ENCODE measurements around the gene BST2. TPM values are rescaled to one million over a fixed set of nuclear protein-coding genes. Genes with fewer than 3 reads are reported as not detected.

BST2 gene
- total RNA-seq, 1 experiment from 2014 or later: 98.4 TPM

DNA sequence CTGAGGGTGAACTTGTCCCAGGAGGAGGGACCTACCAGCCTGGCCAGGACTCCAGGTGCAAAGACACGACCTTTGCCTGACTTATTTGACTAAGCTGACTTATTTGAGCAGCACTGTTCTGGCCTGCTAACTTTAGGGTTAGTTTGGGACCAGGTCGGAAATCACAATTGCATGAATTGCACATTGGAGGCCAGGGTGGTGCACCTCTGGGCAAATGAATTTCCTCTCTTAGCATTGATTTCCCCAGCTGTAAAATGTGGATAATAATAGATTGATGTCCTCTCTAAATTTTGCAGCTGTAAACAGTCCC, 1.4 kb upstream of the BST2 start:
- peak overlapping the region; percentile 76 for H3K4me3 Mint-ChIP-seq (ENCODE audit: unreplicated experiment)
- BruUV-seq (replicated peaks): TSS peak; percentile 72
- TF ChIP-seq, protein P1, sequence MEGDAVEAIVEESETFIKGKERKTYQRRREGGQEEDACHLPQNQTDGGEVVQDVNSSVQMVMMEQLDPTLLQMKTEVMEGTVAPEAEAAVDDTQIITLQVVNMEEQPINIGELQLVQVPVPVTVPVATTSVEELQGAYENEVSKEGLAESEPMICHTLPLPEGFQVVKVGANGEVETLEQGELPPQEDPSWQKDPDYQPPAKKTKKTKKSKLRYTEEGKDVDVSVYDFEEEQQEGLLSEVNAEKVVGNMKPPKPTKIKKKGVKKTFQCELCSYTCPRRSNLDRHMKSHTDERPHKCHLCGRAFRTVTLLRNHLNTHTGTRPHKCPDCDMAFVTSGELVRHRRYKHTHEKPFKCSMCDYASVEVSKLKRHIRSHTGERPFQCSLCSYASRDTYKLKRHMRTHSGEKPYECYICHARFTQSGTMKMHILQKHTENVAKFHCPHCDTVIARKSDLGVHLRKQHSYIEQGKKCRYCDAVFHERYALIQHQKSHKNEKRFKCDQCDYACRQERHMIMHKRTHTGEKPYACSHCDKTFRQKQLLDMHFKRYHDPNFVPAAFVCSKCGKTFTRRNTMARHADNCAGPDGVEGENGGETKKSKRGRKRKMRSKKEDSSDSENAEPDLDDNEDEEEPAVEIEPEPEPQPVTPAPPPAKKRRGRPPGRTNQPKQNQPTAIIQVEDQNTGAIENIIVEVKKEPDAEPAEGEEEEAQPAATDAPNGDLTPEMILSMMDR (IDR thresholded peaks at IDR 0.05; ENCODE audit: insufficient read depth in 1 of 2, low read depth in 1 of 2, low read length in 1 of 2, severe bottlenecking in 1 of 2, unreplicated experiment in 1 of 2): no peak
- Histone ChIP-seq H3K4me3 (ENCODE audit: low read depth, low read length) (peak overlapping the region; percentile 23), H3K36me3 (ENCODE audit: control insufficient read depth, insufficient read depth, low read length) (peaks cover 2% of the 10 kb centered on the region; the same call in 1 of the 2 replicates), H3K9me3 (no peaks in the 10 kb centered on the region), H3K4me1 (peaks cover 13% of the 10 kb centered on the region), H3K27me3 (replicated peaks; ENCODE audit: control insufficient read depth, insufficient read depth, low read length) (no peaks in the 10 kb centered on the region)
- peak overlapping the region; percentile 10 for H3K27ac Mint-ChIP-seq (ENCODE audit: unreplicated experiment)
- H3K36me3 Mint-ChIP-seq (ENCODE audit: insufficient read depth, unreplicated experiment): peaks cover 8% of the 10 kb centered on the region
- ChIA-PET CTCF (interaction anchor here (0.6 to 0.8 kb wide), 2 partner anchors 13 to 138 kb away, joined by 4 to 5 read pairs; partner anchors contain the start of gene MVB12A), POLR2A (interaction anchor here (1.1 kb wide), 1 partner anchor 12 kb away, joined by 4 read pairs; no protein-coding TSS in a partner anchor)
- DNase-seq: no peak
- peaks cover 10% of the 10 kb centered on the region for H3K4me1 Mint-ChIP-seq (ENCODE audit: low read depth, unreplicated experiment)
- intact Hi-C loops (cut with micrococcal nuclease; ENCODE audit: unreplicated experiment): no loop called here
- no peaks in the 10 kb centered on the region for H3K27me3 Mint-ChIP-seq (ENCODE audit: insufficient read depth, unreplicated experiment)
- H3K9me3 Mint-ChIP-seq (ENCODE audit: unreplicated experiment): no peaks in the 10 kb centered on the region

DNA sequence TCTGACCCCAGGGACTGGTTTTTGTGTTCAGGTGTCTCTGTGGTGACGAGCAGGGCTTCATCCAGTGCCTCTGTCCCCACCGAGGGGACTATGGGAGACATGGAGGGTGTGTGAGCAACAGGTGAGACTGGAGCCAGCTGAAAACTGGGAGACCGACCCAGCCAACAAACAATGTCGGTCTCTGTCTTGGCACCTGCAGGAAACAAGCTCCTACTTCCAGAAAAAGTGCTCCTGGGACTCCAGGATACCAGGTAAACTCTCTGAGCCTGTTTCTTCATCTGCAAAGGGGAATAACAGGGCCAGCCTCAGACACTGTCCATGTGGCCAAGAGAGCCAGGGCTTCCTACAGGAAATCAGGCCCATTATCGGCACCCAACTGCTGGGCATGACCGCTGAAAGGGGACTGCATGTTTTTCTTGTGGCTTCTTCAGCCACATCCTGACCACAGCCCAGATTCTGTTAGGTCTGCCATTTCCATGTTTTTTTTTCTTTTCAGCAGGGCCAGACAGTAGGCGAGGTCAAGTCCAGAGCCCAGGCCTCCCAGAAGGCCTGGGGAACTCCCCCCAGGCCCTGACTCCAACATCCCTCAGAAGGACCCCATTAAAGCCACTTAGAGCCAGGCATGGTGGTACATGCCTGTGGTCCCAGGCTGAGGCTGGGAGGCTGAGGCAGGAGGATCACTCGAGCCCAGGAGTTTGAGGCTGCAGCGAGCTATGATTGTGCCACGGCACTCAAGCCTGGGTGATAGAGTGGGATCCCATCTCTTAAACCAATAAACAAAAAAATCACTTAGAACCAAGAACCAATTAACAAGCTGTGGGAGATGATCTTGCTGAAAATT, 836 bp upstream of the BST2 start:
- Histone ChIP-seq H3K9me3 (no peaks in the 10 kb centered on the region), H3K4me3 (ENCODE audit: low read depth, low read length) (peak overlapping the region; percentile 42), H3K4me1 (peaks cover 13% of the 10 kb centered on the region), H3K36me3 (ENCODE audit: control insufficient read depth, insufficient read depth, low read length) (peaks cover 2% of the 10 kb centered on the region; the same call in 1 of the 2 replicates), H3K27me3 (replicated peaks; ENCODE audit: control insufficient read depth, insufficient read depth, low read length) (no peaks in the 10 kb centered on the region)
- CTCF ChIA-PET: interaction anchor here (0.5 to 1.2 kb wide), 4 partner anchors 13 to 90 kb away, joined by 3 to 6 read pairs (median 4); partner anchors contain the start of gene MVB12A
- BruUV-seq (replicated peaks): TSS peak; percentile 68
- Mint-ChIP-seq H3K27ac (ENCODE audit: unreplicated experiment) (peak overlapping the region; percentile 10), H3K4me3 (ENCODE audit: unreplicated experiment) (peak overlapping the region; percentile 76), H3K27me3 (ENCODE audit: insufficient read depth, unreplicated experiment) (no peaks in the 10 kb centered on the region), H3K36me3 (ENCODE audit: insufficient read depth, unreplicated experiment) (peaks cover 13% of the 10 kb centered on the region), H3K4me1 (ENCODE audit: low read depth, unreplicated experiment) (peaks cover 10% of the 10 kb centered on the region), H3K9me3 (ENCODE audit: unreplicated experiment) (no peaks in the 10 kb centered on the region)
- DNase-seq: no peak
- TF ChIP-seq, protein P1 (IDR thresholded peaks at IDR 0.05; ENCODE audit: insufficient read depth in 1 of 2, low read depth in 1 of 2, low read length in 1 of 2, severe bottlenecking in 1 of 2, unreplicated experiment in 1 of 2): no peak
- POLR2A ChIA-PET: interaction anchor here (0.6 to 1.5 kb wide), 4 partner anchors 13 to 77 kb away, joined by 3 to 15 read pairs (median 4); partner anchors contain the start of gene MVB12A
- intact Hi-C loops (cut with micrococcal nuclease; ENCODE audit: unreplicated experiment): no loop called here

DNA sequence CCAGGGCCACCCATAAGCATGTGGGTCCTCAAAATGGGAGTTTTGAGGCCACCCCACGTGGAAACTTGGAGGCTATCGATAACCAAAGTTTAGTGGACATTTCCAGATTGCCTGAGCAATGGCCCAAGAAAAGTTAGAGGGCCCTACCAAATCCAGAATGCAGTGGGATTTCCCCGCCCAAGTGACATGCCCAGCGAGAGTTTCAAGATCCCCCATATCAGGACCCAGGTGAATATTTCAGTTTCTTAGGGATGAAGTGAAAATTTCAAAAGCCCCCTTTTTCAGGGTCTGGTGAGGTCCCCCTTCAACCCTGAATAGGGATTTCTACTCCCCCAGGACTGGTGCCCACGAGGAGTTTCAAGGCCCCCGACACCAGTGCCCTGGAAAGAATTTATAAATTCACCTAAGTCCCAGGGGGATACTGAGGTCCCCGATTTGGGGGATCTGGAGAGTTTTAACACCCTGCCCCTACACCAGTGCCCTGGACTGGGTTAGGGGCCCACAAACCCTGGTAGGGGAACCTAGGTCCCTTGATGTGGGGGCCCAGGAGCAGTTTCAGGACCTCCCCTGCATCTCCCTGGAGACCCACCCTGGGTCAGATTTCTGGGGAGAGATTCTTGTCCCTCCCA, 695 bp downstream of the BST2 start:
- Histone ChIP-seq H3K4me3 (ENCODE audit: low read depth, low read length) (peak overlapping the region; percentile 42), H3K4me1 (peaks cover 13% of the 10 kb centered on the region), H3K36me3 (ENCODE audit: control insufficient read depth, insufficient read depth, low read length) (peaks cover 2% of the 10 kb centered on the region; the same call in 1 of the 2 replicates), H3K9me3 (no peaks in the 10 kb centered on the region), H3K27me3 (replicated peaks; ENCODE audit: control insufficient read depth, insufficient read depth, low read length) (no peaks in the 10 kb centered on the region)
- no peak for DNase-seq
- CTCF ChIA-PET: interaction anchor here (0.7 to 1.2 kb wide), 3 partner anchors 15 to 112 kb away, joined by 3 to 6 read pairs (median 4); partner anchors contain the start of gene MVB12A
- H3K27me3 Mint-ChIP-seq (ENCODE audit: insufficient read depth, unreplicated experiment): no peaks in the 10 kb centered on the region
- BruUV-seq (replicated peaks): no TSS peak
- peaks cover 10% of the 10 kb centered on the region for H3K4me1 Mint-ChIP-seq (ENCODE audit: low read depth, unreplicated experiment)
- POLR2A ChIA-PET: interaction anchor here (0.5 to 1.5 kb wide), 5 partner anchors 15 to 888 kb away, joined by 3 to 15 read pairs (median 6); partner anchors contain the start of gene MVB12A
- H3K27ac Mint-ChIP-seq (ENCODE audit: unreplicated experiment): peak overlapping the region; percentile 10
- intact Hi-C loops (cut with micrococcal nuclease; ENCODE audit: unreplicated experiment): no loop called here
- no peaks in the 10 kb centered on the region for H3K9me3 Mint-ChIP-seq (ENCODE audit: unreplicated experiment)
- H3K36me3 Mint-ChIP-seq (ENCODE audit: insufficient read depth, unreplicated experiment): peaks cover 21% of the 10 kb centered on the region
- H3K4me3 Mint-ChIP-seq (ENCODE audit: unreplicated experiment): peak overlapping the region; percentile 76
- TF ChIP-seq, protein P1 (IDR thresholded peaks at IDR 0.05; ENCODE audit: insufficient read depth in 1 of 2, low read depth in 1 of 2, low read length in 1 of 2, severe bottlenecking in 1 of 2, unreplicated experiment in 1 of 2): no peak

Data from Caco-2 (cell line).